OCI-LY1 (cell line): ENCODE data around the gene ELP2.
"Not testable (repeated sequence)": the region's sequence is repeated elsewhere in the genome, so short reads cannot be mapped to it uniquely, and the experiment has no call there.

Experiments used
- H2AFZ ChIP-seq: fragments of 200-600 bp; sonication (generic), shearing (Covaris generic); 2 replicates; pipeline ENCODE4 v1.6.0; 2014; ENCODE audit warnings: antibody characterized with exemption, mild to moderate bottlenecking, low read length
- H3F3A ChIP-seq: fragments of 200-600 bp; sonication (generic), shearing (Covaris generic); 2 replicates; pipeline ENCODE4 v1.6.0; 2014; ENCODE audit warnings: mild to moderate bottlenecking, antibody characterized with exemption, low read length, moderate library complexity; ENCODE audit not compliant: insufficient read depth
- H3K27ac ChIP-seq: fragments of 200-600 bp; sonication (generic); 2 replicates; pipeline ENCODE4 v1.5.1; 2014; ENCODE audit warnings: low read length, mixed run types, mild to moderate bottlenecking, low read depth; ENCODE audit not compliant: poor library complexity, severe bottlenecking
- H3K27me3 ChIP-seq: fragments of 200-600 bp; sonication (generic); 2 replicates; pipeline ENCODE4 v1.6.0; 2014; ENCODE audit warnings: antibody characterized with exemption, mild to moderate bottlenecking, low read length, moderate library complexity; ENCODE audit not compliant: insufficient read depth
- H3K36me3 ChIP-seq: fragments of 200-600 bp; sonication (generic); 2 replicates; pipeline ENCODE4 v1.6.1; 2014; ENCODE audit warnings: mild to moderate bottlenecking, antibody characterized with exemption, low read length, moderate library complexity, mixed read lengths; ENCODE audit not compliant: insufficient read depth
- H3K4me1 ChIP-seq: fragments of 200-600 bp; sonication (generic); 2 replicates; pipeline ENCODE4 v1.5.1; 2014; ENCODE audit warnings: mild to moderate bottlenecking, low read length, moderate library complexity; ENCODE audit not compliant: insufficient read depth, severe bottlenecking
- H3K4me2 ChIP-seq: fragments of 200-600 bp; sonication (generic), shearing (Covaris generic); 2 replicates; pipeline ENCODE4 v1.6.1; 2014; ENCODE audit warnings: low read length
- H3K4me3 ChIP-seq: fragments of 200-600 bp; sonication (generic); 2 replicates; pipeline ENCODE4 v1.5.1; 2014; ENCODE audit warnings: low read length, low read depth, mild to moderate bottlenecking, mixed read lengths; ENCODE audit not compliant: poor library complexity, severe bottlenecking
- H3K79me2 ChIP-seq: fragments of 200-600 bp; shearing (Covaris generic); 2 replicates; pipeline ENCODE4 v1.6.1; 2016; ENCODE audit warnings: mixed run types, low read length, mixed read lengths; ENCODE audit not compliant: insufficient read depth
- H3K9ac ChIP-seq: fragments of 200-600 bp; sonication (generic), shearing (Covaris generic); 2 replicates; pipeline ENCODE4 v1.6.1; 2014; ENCODE audit warnings: mild to moderate bottlenecking, low read length, mixed read lengths
- H3K9me2 ChIP-seq: fragments of 200-600 bp; sonication (generic), shearing (Covaris generic); 2 replicates; pipeline ENCODE4 v1.6.1; 2014; ENCODE audit warnings: low read depth, mild to moderate bottlenecking, low read length, mixed read lengths
- H3K9me3 ChIP-seq: fragments of 200-600 bp; shearing (Covaris generic); 2 replicates; pipeline ENCODE4 v1.6.1; 2014; ENCODE audit warnings: low read length, mixed read lengths
- H4K20me1 ChIP-seq: fragments of 200-600 bp; sonication (generic), shearing (Covaris generic); 2 replicates; pipeline ENCODE4 v1.6.0; 2016; ENCODE audit warnings: mild to moderate bottlenecking, low read length; ENCODE audit not compliant: insufficient read depth
- EZH2 ChIP-seq: fragments of 200-600 bp; sonication (generic), shearing (Covaris generic); IDR thresholded peaks from 2 replicates; pipeline ENCODE4 v1.8.0; 2017; ENCODE audit warnings: borderline replicate concordance, mixed run types, mild to moderate bottlenecking, antibody characterized with exemption, low read length, moderate library complexity, mixed read lengths
- TF ChIP-seq, protein P1 (sequence below): fragments of 200-600 bp; sonication (generic), shearing (Covaris generic); IDR thresholded peaks from 2 replicates; pipeline ENCODE4 v1.5.1; 2017; ENCODE audit warnings: mild to moderate bottlenecking, antibody characterized with exemption, low read length, moderate library complexity, mixed read lengths

The ELP2 gene

DNA sequence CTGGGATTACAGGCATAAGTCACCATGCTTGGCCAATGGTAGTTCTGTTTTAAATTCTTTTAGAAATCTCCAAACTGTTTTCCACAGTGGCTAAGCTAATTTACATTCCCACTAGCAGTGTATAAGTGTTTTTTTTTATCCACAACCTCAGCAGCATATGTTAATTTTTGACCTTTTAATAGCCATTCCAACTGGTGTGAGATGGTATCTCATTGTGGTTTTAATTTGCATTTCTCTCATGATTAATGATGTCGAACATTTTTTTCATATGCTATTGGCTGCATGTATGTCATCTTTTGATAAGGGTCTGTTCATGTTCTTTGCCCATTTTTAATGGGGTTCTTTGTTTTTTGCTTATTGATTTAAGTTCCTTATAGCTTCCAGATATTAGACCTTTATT, 77.6 kb downstream of the ELP2 start:
- Histone ChIP-seq H3K36me3 (no peaks in the 10 kb centered on the region), H3K79me2 (no peaks in the 10 kb centered on the region), H3K9ac (no peak overlapping the region), H3K9me3 (no peaks in the 10 kb centered on the region), H3K4me2 (no peak overlapping the region), H3K9me2 (no peaks in the 10 kb centered on the region), H3K27me3 (no peaks in the 10 kb centered on the region; the same call in 1 of the 2 replicates), H3K4me1 (no peaks in the 10 kb centered on the region), H3K4me3 (no peak overlapping the region), H3K27ac (no peak overlapping the region), H2AFZ (no peak overlapping the region), H3F3A (no peaks in the 10 kb centered on the region), H4K20me1 (no peaks in the 10 kb centered on the region)
- TF ChIP-seq EZH2, result no peak
- TF ChIP-seq, protein P1, sequence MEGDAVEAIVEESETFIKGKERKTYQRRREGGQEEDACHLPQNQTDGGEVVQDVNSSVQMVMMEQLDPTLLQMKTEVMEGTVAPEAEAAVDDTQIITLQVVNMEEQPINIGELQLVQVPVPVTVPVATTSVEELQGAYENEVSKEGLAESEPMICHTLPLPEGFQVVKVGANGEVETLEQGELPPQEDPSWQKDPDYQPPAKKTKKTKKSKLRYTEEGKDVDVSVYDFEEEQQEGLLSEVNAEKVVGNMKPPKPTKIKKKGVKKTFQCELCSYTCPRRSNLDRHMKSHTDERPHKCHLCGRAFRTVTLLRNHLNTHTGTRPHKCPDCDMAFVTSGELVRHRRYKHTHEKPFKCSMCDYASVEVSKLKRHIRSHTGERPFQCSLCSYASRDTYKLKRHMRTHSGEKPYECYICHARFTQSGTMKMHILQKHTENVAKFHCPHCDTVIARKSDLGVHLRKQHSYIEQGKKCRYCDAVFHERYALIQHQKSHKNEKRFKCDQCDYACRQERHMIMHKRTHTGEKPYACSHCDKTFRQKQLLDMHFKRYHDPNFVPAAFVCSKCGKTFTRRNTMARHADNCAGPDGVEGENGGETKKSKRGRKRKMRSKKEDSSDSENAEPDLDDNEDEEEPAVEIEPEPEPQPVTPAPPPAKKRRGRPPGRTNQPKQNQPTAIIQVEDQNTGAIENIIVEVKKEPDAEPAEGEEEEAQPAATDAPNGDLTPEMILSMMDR, result no peak

DNA sequence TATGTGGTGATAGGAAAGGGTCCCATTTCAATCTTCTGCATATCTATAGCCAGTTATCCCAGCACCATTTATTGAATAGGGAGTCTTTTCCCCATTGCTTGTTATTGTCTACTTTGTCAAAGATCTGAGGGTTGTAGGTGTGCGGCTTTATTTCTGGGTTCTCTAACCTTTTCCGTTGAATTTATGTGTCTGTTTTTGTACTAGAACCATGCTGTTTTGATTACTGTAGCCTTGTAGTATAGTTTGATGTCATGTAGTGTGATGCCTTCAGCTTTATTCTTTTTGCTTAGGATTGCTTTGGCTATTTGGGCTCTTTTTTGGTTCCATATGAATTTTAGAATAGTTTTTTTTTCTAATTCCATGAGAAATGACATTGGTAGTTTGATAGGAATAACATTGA, 78.3 kb downstream of the ELP2 start:
- H4K20me1 ChIP-seq, H3K4me3 ChIP-seq: not testable (repeated sequence)

DNA sequence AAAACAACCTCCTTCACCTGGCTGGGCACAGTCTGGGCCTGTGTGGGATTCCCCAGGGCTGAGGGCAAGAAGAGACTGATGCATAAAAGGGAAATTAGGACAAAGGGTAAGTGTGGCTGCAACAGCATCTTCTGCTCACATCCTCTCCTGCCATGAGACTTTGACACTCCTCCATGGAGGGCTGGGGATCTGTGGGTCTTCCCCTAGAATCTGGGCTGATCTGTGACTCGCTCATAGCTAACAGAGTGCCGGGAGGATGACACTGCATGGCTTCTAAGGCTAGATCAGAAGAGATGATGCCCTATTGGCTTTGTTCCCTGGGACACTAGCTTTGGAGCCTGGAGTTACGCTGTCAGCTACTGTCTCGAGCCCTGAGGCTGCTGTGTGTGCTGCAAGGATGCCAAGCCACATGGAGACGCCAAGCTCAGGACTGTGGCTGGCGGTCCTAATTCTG, 81.9 kb downstream of the ELP2 start:
- Histone ChIP-seq H4K20me1 (no peaks in the 10 kb centered on the region), H3K4me3 (no peak overlapping the region), H3K79me2 (no peaks in the 10 kb centered on the region), H3K9me3 (no peaks in the 10 kb centered on the region), H3K4me1 (no peaks in the 10 kb centered on the region), H3K36me3 (no peaks in the 10 kb centered on the region), H3F3A (no peaks in the 10 kb centered on the region), H3K27ac (no peak overlapping the region), H3K9me2 (no peaks in the 10 kb centered on the region), H3K4me2 (no peak overlapping the region), H2AFZ (no peak overlapping the region), H3K27me3 (no peaks in the 10 kb centered on the region), H3K9ac (no peak overlapping the region)
- TF ChIP-seq, protein P1, result no peak
- TF ChIP-seq EZH2, result no peak

More for the DNA sequence above, 78.3 kb downstream of the ELP2 start:
- not testable (repeated sequence) for H2AFZ ChIP-seq, H3K79me2 ChIP-seq, H3K4me1 ChIP-seq, H3K27me3 ChIP-seq, H3K27ac ChIP-seq, H3K36me3 ChIP-seq, H3K9me3 ChIP-seq, H3K4me2 ChIP-seq, H3K9ac ChIP-seq, H3K9me2 ChIP-seq, H3F3A ChIP-seq

DNA sequence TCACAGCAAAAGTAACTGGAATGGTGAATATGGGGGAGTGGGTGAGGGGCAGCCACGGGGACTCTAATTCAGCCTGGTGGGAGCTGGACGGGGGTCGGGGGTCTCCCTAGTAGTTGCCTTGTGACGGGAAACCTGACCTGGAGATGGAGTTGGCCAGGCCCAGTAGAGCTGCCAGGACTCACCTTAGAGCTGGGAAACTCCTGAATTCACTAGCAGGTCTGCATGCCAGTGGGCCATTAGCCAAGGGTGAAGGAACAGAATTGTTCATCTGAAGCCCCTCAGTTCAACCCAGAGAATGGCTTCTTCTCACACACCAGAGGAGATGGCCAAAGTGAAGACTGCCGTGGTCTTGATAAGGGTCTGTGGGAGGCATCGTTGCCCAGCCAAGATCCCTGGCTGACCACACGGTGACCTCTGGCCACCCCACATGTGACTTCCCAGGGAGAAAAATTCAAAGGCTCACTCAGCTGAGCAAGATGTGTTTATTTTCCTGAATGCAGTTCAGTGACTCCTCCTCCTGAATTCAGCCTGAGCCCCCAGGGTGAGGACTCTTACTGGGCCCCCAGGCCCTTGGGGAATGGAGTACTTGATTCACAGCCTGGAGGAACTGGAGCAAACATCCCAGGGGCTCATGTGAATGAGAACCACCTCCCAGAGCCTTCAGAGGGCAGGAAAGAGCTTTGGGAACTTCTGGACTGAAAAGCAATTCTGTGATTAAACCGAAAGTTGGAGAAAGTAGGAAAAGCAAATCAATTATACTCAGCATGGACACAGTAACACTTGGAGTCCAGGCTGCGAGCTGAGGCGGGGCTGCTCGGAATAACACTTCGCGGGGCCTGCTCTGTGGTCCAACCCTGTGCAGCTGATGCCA, 82.8 kb downstream of the ELP2 start:
- Histone ChIP-seq H3K27ac (no peak overlapping the region), H3K4me2 (no peak overlapping the region), H3K9ac (no peak overlapping the region), H3K4me3 (no peak overlapping the region), H3K27me3 (no peaks in the 10 kb centered on the region), H3F3A (no peaks in the 10 kb centered on the region), H3K9me2 (no peaks in the 10 kb centered on the region), H3K9me3 (no peaks in the 10 kb centered on the region), H4K20me1 (no peaks in the 10 kb centered on the region), H3K4me1 (no peaks in the 10 kb centered on the region), H3K79me2 (no peaks in the 10 kb centered on the region), H3K36me3 (no peaks in the 10 kb centered on the region), H2AFZ (no peak overlapping the region)
- TF ChIP-seq, protein P1, result no peak
- TF ChIP-seq EZH2, result no peak
